ENCODE measurements around the gene SRRM4.

SRRM4 gene

GRCh38 chr12:118982984-118983761 lies 1.8 kb downstream of the SRRM4 start:
- no peak for TF ChIP-seq CTCF (conservative IDR thresholded peaks at IDR 0.05; ENCODE audit: low read depth, low read length)
- no peak for DNase-seq (ENCODE audit: low read depth)
- H3K4me3 ChIP-seq (ENCODE audit: low read length): no peak overlapping the region

- no peak for DNase-seq (ENCODE audit: low read depth)
- TF ChIP-seq CTCF (conservative IDR thresholded peaks at IDR 0.05; ENCODE audit: low read depth, low read length): no peak
- no peak overlapping the region for H3K4me3 ChIP-seq (ENCODE audit: low read length)
Measured at GRCh38 chr12:118984161-118984943, 3.0 kb downstream of the SRRM4 start.

- TF ChIP-seq CTCF (conservative IDR thresholded peaks at IDR 0.05; ENCODE audit: low read depth, low read length): no peak
- H3K4me3 ChIP-seq (ENCODE audit: low read length): no peak overlapping the region
- DNase-seq (ENCODE audit: low read depth): no peak
Measured at GRCh38 chr12:118986050-118986449, 4.7 kb downstream of the SRRM4 start.

- TF ChIP-seq CTCF (conservative IDR thresholded peaks at IDR 0.05; ENCODE audit: low read depth, low read length): no peak
- no peak for DNase-seq (ENCODE audit: low read depth)
- H3K4me3 ChIP-seq (ENCODE audit: low read length): no peak overlapping the region
Measured at GRCh38 chr12:118999107-118999506, 17.8 kb downstream of the SRRM4 start.

- no peak for TF ChIP-seq CTCF (conservative IDR thresholded peaks at IDR 0.05; ENCODE audit: low read depth, low read length)
- H3K4me3 ChIP-seq (ENCODE audit: low read length): no peak overlapping the region
- no peak for DNase-seq (ENCODE audit: low read depth)
Measured at GRCh38 chr12:119005085-119005484, 23.7 kb downstream of the SRRM4 start.

- DNase-seq (ENCODE audit: low read depth): no peak
- TF ChIP-seq CTCF (conservative IDR thresholded peaks at IDR 0.05; ENCODE audit: low read depth, low read length): no peak
- H3K4me3 ChIP-seq (ENCODE audit: low read length): no peak overlapping the region
Measured at GRCh38 chr12:119005913-119006312, 24.6 kb downstream of the SRRM4 start.
